PC-3 (cell line): ENCODE data around the gene SPATS2. TPM values are rescaled to one million over a fixed set of nuclear protein-coding genes. Genes with fewer than 3 reads are reported as not detected.
A peak's percentile ranks its signal among the peaks of the same experiment; 100 is the strongest.

ENCODE experiments used
- ATAC-seq: fragments of 200-7000 bp; cut with Tn5 transposase; 2 replicates; pipeline ENCODE4 v1.9.1; 2020; ENCODE audit warnings: mild to moderate bottlenecking, moderate library complexity
- BruUV-seq: library from RNA; stranded (reverse); fragments of 400-500 nt; replicated peaks from 2 replicates; lab custom pipeline; 2021; lab: Mats Ljungman, UMichigan
- CTCF ChIA-PET: fragments of 300-600 bp; sonication (Branson Sonifier 250); formaldehyde crosslinking; loops from one replicate; lab custom pipeline; 2022; ENCODE audit warnings: antibody characterized with exemption; lab: Charles Lee
- POLR2A ChIA-PET: fragments of 300-600 bp; sonication (Branson Sonifier 250); formaldehyde crosslinking; loops from one replicate; lab custom pipeline; 2022; ENCODE audit warnings: antibody characterized with exemption; ENCODE audit not compliant: unreplicated experiment; lab: Charles Lee
- DNase-seq: peaks from one replicate; pipeline ENCODE4 v3.0.0-alpha.2; 2015
- H2AFZ ChIP-seq: fragments of 300-600 bp; sonication (generic); 2 replicates; pipeline ENCODE4 v1.6.0; 2016; ENCODE audit warnings: antibody characterized with exemption, low read length
- H3F3A ChIP-seq: fragments of 300-600 bp; sonication (generic); one replicate; pipeline ENCODE4 v1.6.0; 2017; ENCODE audit warnings: antibody characterized with exemption, low read length, control low read depth, mild to moderate bottlenecking; ENCODE audit not compliant: unreplicated experiment
- H3K27ac ChIP-seq: fragments of 300-600 bp; sonication (generic); 2 replicates; pipeline ENCODE4 v1.5.1; 2016; ENCODE audit warnings: mild to moderate bottlenecking, low read length
- H3K27me3 ChIP-seq: fragments of 300-600 bp; sonication (generic); 2 replicates; pipeline ENCODE4 v1.6.1; 2016; ENCODE audit warnings: low read length, mixed read lengths
- H3K36me3 ChIP-seq: fragments of 300-600 bp; sonication (generic); 2 replicates; pipeline ENCODE4 v1.6.1; 2016; ENCODE audit warnings: low read depth, mixed run types, low read length, mixed read lengths
- H3K4me1 ChIP-seq: fragments of 300-600 bp; sonication (generic); 2 replicates; pipeline ENCODE4 v1.5.1; 2016; ENCODE audit warnings: low read length; ENCODE audit not compliant: insufficient read depth
- H3K4me2 ChIP-seq: fragments of 300-600 bp; sonication (generic); 2 replicates; pipeline ENCODE4 v1.6.0; 2016; ENCODE audit warnings: low read length
- H3K4me3 ChIP-seq: fragments of 300-600 bp; sonication (generic); 2 replicates; pipeline ENCODE4 v1.5.1; 2016; ENCODE audit warnings: mild to moderate bottlenecking, low read length, mixed read lengths
- H3K79me2 ChIP-seq: fragments of 300-600 bp; sonication (generic); 2 replicates; pipeline ENCODE4 v1.6.1; 2017; ENCODE audit warnings: low read length, mixed read lengths
- H3K9ac ChIP-seq: fragments of 300-600 bp; sonication (generic); 2 replicates; pipeline ENCODE4 v1.6.0; 2016; ENCODE audit warnings: mild to moderate bottlenecking, low read length
- H3K9me2 ChIP-seq: fragments of 300-600 bp; sonication (generic); replicated peaks from 2 replicates; pipeline ENCODE4 v1.6.1; 2016; ENCODE audit warnings: mixed run types, low read length, mixed read lengths
- H3K9me3 ChIP-seq: fragments of 300-600 bp; sonication (generic); 2 replicates; pipeline ENCODE4 v1.6.1; 2016; ENCODE audit warnings: low read length, mixed read lengths
- H4K20me1 ChIP-seq: fragments of 300-600 bp; sonication (generic); 2 replicates; pipeline ENCODE4 v1.6.1; 2016; ENCODE audit warnings: low read length, mixed read lengths
- EZH2 ChIP-seq: fragments of 300-600 bp; sonication (generic); IDR thresholded peaks from one replicate; pipeline ENCODE4 v1.6.1; 2017; ENCODE audit warnings: antibody characterized with exemption, mild to moderate bottlenecking, low read length; ENCODE audit not compliant: unreplicated experiment
- EZH2phosphoT487 ChIP-seq: fragments of 300-600 bp; sonication (generic); IDR thresholded peaks from 2 replicates; pipeline ENCODE4 v1.6.1; 2018; ENCODE audit warnings: mild to moderate bottlenecking, antibody characterized with exemption, low read length, borderline replicate concordance
- intact Hi-C: fragments of 100-400 bp; cut with micrococcal nuclease; formaldehyde crosslinking; loops from 2 replicates; pipeline ENCODE4 v1.9.0; 2023
- total RNA-seq: library from RNA; depleted of rRNA; stranded (reverse); fragments of >200 nt; gene quantifications from 2 replicates; pipeline ENCODE4 v1.2.3, GENCODE V29; 2014
- TF ChIP-seq, protein P1 (sequence below): fragments of 300-600 bp; sonication (generic); conservative IDR thresholded peaks from 2 replicates; pipeline ENCODE4 v1.5.1; 2017; ENCODE audit warnings: antibody characterized with exemption, low read depth, mild to moderate bottlenecking, low read length

SPATS2 gene
- total RNA-seq, 1 experiment from 2014 or later, result 27.0 TPM

GRCh38 chr12:49549735-49550692 lies 182.8 kb downstream of the SPATS2 start:
- no peaks in the 10 kb centered on the region for H3K4me1 ChIP-seq
- intact Hi-C loops, result no loop called here
- no peaks in the 10 kb centered on the region for H3K27me3 ChIP-seq
- no peaks in the 10 kb centered on the region for H3K36me3 ChIP-seq
- no peak overlapping the region for H3K4me2 ChIP-seq
- no peak overlapping the region for H3K27ac ChIP-seq
- no peaks in the 10 kb centered on the region for H4K20me1 ChIP-seq
- POLR2A ChIA-PET, result no interaction called here
- H2AFZ ChIP-seq, result no peak overlapping the region
- no TSS peak for BruUV-seq
- no peaks in the 10 kb centered on the region for H3F3A ChIP-seq
- CTCF ChIA-PET, result no interaction called here
- TF ChIP-seq, protein P1, sequence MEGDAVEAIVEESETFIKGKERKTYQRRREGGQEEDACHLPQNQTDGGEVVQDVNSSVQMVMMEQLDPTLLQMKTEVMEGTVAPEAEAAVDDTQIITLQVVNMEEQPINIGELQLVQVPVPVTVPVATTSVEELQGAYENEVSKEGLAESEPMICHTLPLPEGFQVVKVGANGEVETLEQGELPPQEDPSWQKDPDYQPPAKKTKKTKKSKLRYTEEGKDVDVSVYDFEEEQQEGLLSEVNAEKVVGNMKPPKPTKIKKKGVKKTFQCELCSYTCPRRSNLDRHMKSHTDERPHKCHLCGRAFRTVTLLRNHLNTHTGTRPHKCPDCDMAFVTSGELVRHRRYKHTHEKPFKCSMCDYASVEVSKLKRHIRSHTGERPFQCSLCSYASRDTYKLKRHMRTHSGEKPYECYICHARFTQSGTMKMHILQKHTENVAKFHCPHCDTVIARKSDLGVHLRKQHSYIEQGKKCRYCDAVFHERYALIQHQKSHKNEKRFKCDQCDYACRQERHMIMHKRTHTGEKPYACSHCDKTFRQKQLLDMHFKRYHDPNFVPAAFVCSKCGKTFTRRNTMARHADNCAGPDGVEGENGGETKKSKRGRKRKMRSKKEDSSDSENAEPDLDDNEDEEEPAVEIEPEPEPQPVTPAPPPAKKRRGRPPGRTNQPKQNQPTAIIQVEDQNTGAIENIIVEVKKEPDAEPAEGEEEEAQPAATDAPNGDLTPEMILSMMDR, result no peak
- no peak for TF ChIP-seq EZH2
- no peak for TF ChIP-seq EZH2phosphoT487
- H3K9me3 ChIP-seq, result no peaks in the 10 kb centered on the region
- no peak for ATAC-seq
- H3K79me2 ChIP-seq, result no peaks in the 10 kb centered on the region
- H3K9me2 ChIP-seq, result no peaks in the 10 kb centered on the region
- H3K4me3 ChIP-seq, result no peak overlapping the region
- no peak for DNase-seq
- no peak overlapping the region for H3K9ac ChIP-seq

DNA sequence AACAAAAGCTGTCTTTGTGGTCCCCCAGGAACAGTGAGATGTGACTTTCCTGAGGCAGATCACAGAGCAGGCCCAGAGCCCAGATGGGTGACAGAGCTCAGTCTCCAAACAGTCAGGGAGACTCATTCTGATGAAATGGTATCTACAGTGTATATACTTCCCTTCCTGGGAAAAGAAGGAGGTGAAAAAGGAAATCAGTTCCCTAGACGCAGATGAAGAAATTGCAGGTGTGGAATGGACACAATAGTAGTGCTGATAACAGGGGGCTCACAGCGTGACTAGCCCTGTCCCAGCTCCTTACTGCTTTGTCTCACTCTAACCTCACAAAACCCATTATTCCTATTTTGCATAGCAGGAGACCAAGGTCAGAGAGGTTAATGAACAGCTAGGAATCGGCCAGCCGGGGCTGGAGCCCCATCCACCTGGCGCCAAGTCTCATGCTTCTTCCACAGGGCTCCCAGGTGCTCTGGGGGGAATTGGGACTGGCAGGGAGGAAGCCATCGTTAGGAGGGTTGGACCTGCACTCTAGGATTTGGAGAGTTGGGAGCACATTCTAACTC lies 183.5 kb downstream of the SPATS2 start:
- Histone ChIP-seq H3K9ac (no peak overlapping the region), H3F3A (no peaks in the 10 kb centered on the region), H3K79me2 (no peaks in the 10 kb centered on the region), H3K27ac (no peak overlapping the region), H3K4me2 (no peak overlapping the region), H3K36me3 (no peaks in the 10 kb centered on the region), H3K27me3 (no peaks in the 10 kb centered on the region), H3K9me3 (no peaks in the 10 kb centered on the region), H3K9me2 (no peaks in the 10 kb centered on the region), H2AFZ (no peak overlapping the region), H3K4me1 (no peaks in the 10 kb centered on the region), H3K4me3 (no peak overlapping the region), H4K20me1 (no peaks in the 10 kb centered on the region)
- no peak for DNase-seq
- POLR2A ChIA-PET, result no interaction called here
- TF ChIP-seq EZH2phosphoT487, result no peak
- TF ChIP-seq EZH2, result no peak
- CTCF ChIA-PET, result no interaction called here
- BruUV-seq, result no TSS peak
- no peak for ATAC-seq
- intact Hi-C loops, result no loop called here

- H3K27me3 ChIP-seq, result no peaks in the 10 kb centered on the region
- H3K4me1 ChIP-seq, result no peaks in the 10 kb centered on the region
- ATAC-seq (no peak), DNase-seq (peak; percentile 24)
- no peak overlapping the region for H3K4me3 ChIP-seq
- H3K27ac ChIP-seq, result no peak overlapping the region
- BruUV-seq, result no TSS peak
- H3K4me2 ChIP-seq, result no peak overlapping the region
- CTCF ChIA-PET, result no interaction called here
- intact Hi-C loops, result loop anchor here (2.0 kb wide), 1 partner anchor 37 kb away; no protein-coding TSS in a partner anchor
- TF ChIP-seq, protein P1, result no peak
- TF ChIP-seq EZH2phosphoT487, result no peak
- TF ChIP-seq EZH2, result no peak
- peaks cover 6% of the 10 kb centered on the region; the same call in 1 of the 2 replicates for H3K36me3 ChIP-seq
- H3F3A ChIP-seq, result no peaks in the 10 kb centered on the region
- no peaks in the 10 kb centered on the region for H3K9me3 ChIP-seq
- POLR2A ChIA-PET, result interaction anchor here (0.5 kb wide), 1 partner anchor 37 kb away, joined by 3 read pairs; no protein-coding TSS in a partner anchor
- no peaks in the 10 kb centered on the region for H3K9me2 ChIP-seq
- H4K20me1 ChIP-seq, result no peaks in the 10 kb centered on the region
- no peak overlapping the region for H3K9ac ChIP-seq
- no peak overlapping the region for H2AFZ ChIP-seq
- no peaks in the 10 kb centered on the region for H3K79me2 ChIP-seq
These were observed 184.8 kb downstream of the SPATS2 start for GRCh38 chr12:49552014-49552413.
